ENCODE measurements around the gene EFL1. TPM values are rescaled to one million over a fixed set of nuclear protein-coding genes. Genes with fewer than 3 reads are reported as not detected.

Gene EFL1
- total RNA-seq, 1 donor from 2014 or later, result 13.8 TPM

GRCh38 chr15:82134461-82134860, 128.1 kb downstream of the EFL1 start:
- Histone ChIP-seq H3K36me3 (peaks cover 12% of the 10 kb centered on the region), H3K27me3 (no peaks in the 10 kb centered on the region), H3K27ac (no peak overlapping the region), H3K4me3 (no peak overlapping the region), H3K4me1 (peaks cover under 1% of the 10 kb centered on the region), H3K9me3 (no peaks in the 10 kb centered on the region)
- TF ChIP-seq CTCF (IDR thresholded peaks at IDR 0.05), result no peak
- DNase-seq (no peak), ATAC-seq (no peak)
- intact Hi-C loops (cut with DNase I), result no loop called here

- H3K27me3 ChIP-seq, result no peaks in the 10 kb centered on the region
- DNase-seq (no peak), ATAC-seq (no peak)
- intact Hi-C loops (cut with DNase I), result no loop called here
- H3K27ac ChIP-seq, result no peak overlapping the region
- no peak overlapping the region for H3K4me3 ChIP-seq
- H3K9me3 ChIP-seq, result no peaks in the 10 kb centered on the region
- H3K36me3 ChIP-seq, result peaks cover 8% of the 10 kb centered on the region
- no peak for TF ChIP-seq CTCF (IDR thresholded peaks at IDR 0.05)
- no peaks in the 10 kb centered on the region for H3K4me1 ChIP-seq
Observed at GRCh38 chr15:82133251-82133650, 129.3 kb downstream of the EFL1 start.

GRCh38 chr15:82132742-82133141, 129.8 kb downstream of the EFL1 start:
- Histone ChIP-seq H3K9me3 (no peaks in the 10 kb centered on the region), H3K27me3 (no peaks in the 10 kb centered on the region), H3K4me3 (no peak overlapping the region), H3K36me3 (peaks cover 3% of the 10 kb centered on the region), H3K4me1 (no peaks in the 10 kb centered on the region), H3K27ac (no peak overlapping the region)
- no peak for TF ChIP-seq CTCF (IDR thresholded peaks at IDR 0.05)
- no peak for DNase-seq
- intact Hi-C loops (cut with DNase I), result no loop called here
- ATAC-seq, result peak; percentile 24

- Histone ChIP-seq H3K36me3 (no peaks in the 10 kb centered on the region), H3K9me3 (no peaks in the 10 kb centered on the region), H3K4me1 (no peaks in the 10 kb centered on the region), H3K4me3 (no peak overlapping the region), H3K27me3 (no peaks in the 10 kb centered on the region), H3K27ac (no peak overlapping the region)
- intact Hi-C loops (cut with DNase I), result no loop called here
- no peak for TF ChIP-seq CTCF (IDR thresholded peaks at IDR 0.05)
- ATAC-seq (no peak), DNase-seq (no peak)
Observed at GRCh38 chr15:82132096-82132495, 130.4 kb downstream of the EFL1 start.

- intact Hi-C loops (cut with DNase I), result no loop called here
- no peak for TF ChIP-seq CTCF (IDR thresholded peaks at IDR 0.05)
- DNase-seq, result no peak
Observed at GRCh38 chr15:82130248-82130647, 132.3 kb downstream of the EFL1 start.

GRCh38 chr15:82129761-82130160, 132.8 kb downstream of the EFL1 start:
- DNase-seq (no peak), ATAC-seq (no peak)
- Histone ChIP-seq H3K9me3 (no peaks in the 10 kb centered on the region), H3K4me1 (no peaks in the 10 kb centered on the region), H3K4me3 (no peak overlapping the region), H3K27me3 (no peaks in the 10 kb centered on the region), H3K27ac (no peak overlapping the region), H3K36me3 (no peaks in the 10 kb centered on the region)
- TF ChIP-seq CTCF (IDR thresholded peaks at IDR 0.05), result no peak
- intact Hi-C loops (cut with DNase I), result no loop called here

More at GRCh38 chr15:82130248-82130647, 132.3 kb downstream of the EFL1 start:
- Histone ChIP-seq H3K36me3 (no peaks in the 10 kb centered on the region), H3K9me3 (no peaks in the 10 kb centered on the region), H3K27ac (no peak overlapping the region), H3K4me1 (no peaks in the 10 kb centered on the region), H3K4me3 (no peak overlapping the region), H3K27me3 (no peaks in the 10 kb centered on the region)
- ATAC-seq, result no peak
